ENCODE results near the gene ADAM19.

DNA sequence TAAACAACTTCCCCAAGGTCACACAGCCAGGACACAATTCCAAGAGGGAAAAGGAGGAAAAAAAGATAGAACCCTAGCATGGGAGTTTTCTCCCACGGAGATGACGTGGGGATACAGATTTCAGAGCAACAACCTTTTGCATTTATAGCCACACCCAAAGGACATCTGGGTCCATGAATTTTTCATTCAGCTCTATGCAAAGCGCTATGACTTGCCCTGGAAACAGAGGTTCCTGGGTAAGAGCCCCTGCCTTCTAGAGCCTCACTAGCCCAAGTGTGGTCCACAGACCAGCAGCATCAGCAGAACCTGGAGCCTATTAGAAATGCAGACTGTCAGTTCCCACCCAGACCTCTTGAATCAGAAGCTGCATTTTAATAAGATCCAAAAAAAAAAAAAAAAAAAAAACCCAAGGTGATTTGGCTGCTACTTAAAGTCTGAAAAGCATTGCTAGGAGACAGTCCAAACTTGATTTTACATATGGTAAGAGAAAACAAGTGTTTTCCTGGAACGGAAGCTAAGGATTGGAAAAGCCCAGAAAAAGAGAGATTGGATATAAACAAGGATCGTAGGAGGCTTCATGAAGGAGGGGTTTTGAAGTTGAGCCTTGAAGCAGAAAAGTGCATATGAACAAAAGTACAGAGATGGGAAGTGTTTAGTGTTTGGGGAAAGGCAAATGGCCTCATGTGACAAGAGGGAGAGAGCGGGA, 17.6 kb upstream of the ADAM19 start:
- no peak for TF ChIP-seq CTCF (IDR thresholded peaks at IDR 0.05)
- no peak for TF ChIP-seq POLR2A (IDR thresholded peaks at IDR 0.05)

All from uterus (tissue), 2 donors.